Measurements from ENCODE around the gene CHRD.

- TF ChIP-seq POLR2AphosphoS5 (IDR thresholded peaks at IDR 0.05; ENCODE audit: borderline replicate concordance, low read depth, low read length) (no peak), EZH2 (IDR thresholded peaks at IDR 0.05) (no peak)
These were observed 1.1 kb upstream of the CHRD start for GRCh38 chr3:184378651-184379357.

Data from SK-N-MC (cell line).